Natural killer cell treated with Interleukin-12 subunit alpha and Interleukin-12 subunit beta and Interleukin-15 and Interleukin-18, amount 100 ng/mL, for 72 hours (primary cell): ENCODE results near the gene EBNA1BP2. TPM values are rescaled to one million over a fixed set of nuclear protein-coding genes. Genes with fewer than 3 reads are reported as not detected.
"Not testable (repeated sequence)": the region's sequence is repeated elsewhere in the genome, so short reads cannot be mapped to it uniquely, and the experiment has no call there.

Experiments
- ATAC-seq, 2 donors: fragments of 150-1000 bp; cut with Tn5 transposase in 1 of 2; sonication (Bioruptor Pico), chemical (Tn5 transposase) in 1 of 2; 2 replicates each; pipeline ENCODE4 v1.10.0; 2021
- DNase-seq: peaks from one replicate; pipeline ENCODE4 v3.0.0; 2022; ENCODE audit warnings: low spot score
- H3K27ac Mint-ChIP-seq, 2 donors: 1 replicate in 1 of 2; 2 replicates in 1 of 2; pipeline ENCODE4 v1.8.0; 2022; ENCODE audit warnings: mixed read lengths in 2 of 2, mild to moderate bottlenecking in 1 of 2, moderate library complexity in 1 of 2
- H3K27me3 Mint-ChIP-seq, 2 donors: 1 replicate in 1 of 2; 2 replicates in 1 of 2; pipeline ENCODE4 v1.8.0; 2022; ENCODE audit warnings: mixed read lengths in 2 of 2
- H3K36me3 Mint-ChIP-seq: one replicate; pipeline ENCODE4 v1.8.0; 2022; ENCODE audit warnings: mixed read lengths
- H3K4me1 Mint-ChIP-seq, 2 donors: 1 replicate in 1 of 2; 2 replicates in 1 of 2; pipeline ENCODE4 v1.8.0; 2022; ENCODE audit warnings: low read depth in 2 of 2, mixed read lengths in 2 of 2, mild to moderate bottlenecking in 1 of 2
- H3K4me3 Mint-ChIP-seq: one replicate; pipeline ENCODE4 v1.8.0; 2022; ENCODE audit warnings: mixed read lengths
- H3K9me3 Mint-ChIP-seq: 2 replicates; pipeline ENCODE4 v1.8.0; 2022; ENCODE audit warnings: mixed read lengths
- total RNA-seq, 2 donors: library from RNA; stranded (reverse); gene quantifications; one replicate each; pipeline ENCODE4 v1.2.3, GENCODE V29; 2022

The EBNA1BP2 gene
- total RNA-seq, 2 donors from 2014 or later: 76.4 to 152 TPM

DNA sequence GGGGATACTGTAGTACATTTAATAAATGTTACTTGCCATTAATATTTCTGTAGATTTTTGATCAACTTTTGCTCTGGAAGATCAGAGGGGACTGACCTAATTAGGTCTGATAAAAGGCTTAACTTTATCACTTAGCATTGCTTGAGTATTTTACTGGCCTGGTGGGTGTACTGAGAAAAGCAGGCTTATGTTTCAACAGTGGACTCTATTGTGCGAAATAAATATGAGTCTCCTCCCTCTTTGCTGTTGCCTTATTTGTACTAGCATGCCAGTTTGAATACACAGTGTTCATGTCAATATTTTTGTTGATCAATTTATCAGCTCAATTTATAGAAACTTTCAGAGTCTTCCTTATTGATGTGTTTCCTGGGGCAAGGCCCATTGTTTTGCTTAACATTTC is 49.1 kb downstream of the EBNA1BP2 start:
- no peak for ATAC-seq
- H3K4me1 Mint-ChIP-seq: no peaks in the 10 kb centered on the region
- no peak for DNase-seq
- H3K27ac Mint-ChIP-seq: no peak overlapping the region
- no peak overlapping the region for H3K4me3 Mint-ChIP-seq
- peaks cover 21 to 34% of the 10 kb centered on the region in 2 donors for H3K27me3 Mint-ChIP-seq
- no peaks in the 10 kb centered on the region for H3K36me3 Mint-ChIP-seq
- no peaks in the 10 kb centered on the region for H3K9me3 Mint-ChIP-seq

- Mint-ChIP-seq H3K36me3 (no peaks in the 10 kb centered on the region), H3K4me1 (no peaks in the 10 kb centered on the region), H3K9me3 (no peaks in the 10 kb centered on the region), H3K27me3 (peaks cover 13 to 20% of the 10 kb centered on the region in 2 donors), H3K27ac (no peak overlapping the region), H3K4me3 (no peak overlapping the region)
- DNase-seq (no peak), ATAC-seq (no peak)
Observed at GRCh38 chr1:43121256-43121900, 50.7 kb downstream of the EBNA1BP2 start.

DNA sequence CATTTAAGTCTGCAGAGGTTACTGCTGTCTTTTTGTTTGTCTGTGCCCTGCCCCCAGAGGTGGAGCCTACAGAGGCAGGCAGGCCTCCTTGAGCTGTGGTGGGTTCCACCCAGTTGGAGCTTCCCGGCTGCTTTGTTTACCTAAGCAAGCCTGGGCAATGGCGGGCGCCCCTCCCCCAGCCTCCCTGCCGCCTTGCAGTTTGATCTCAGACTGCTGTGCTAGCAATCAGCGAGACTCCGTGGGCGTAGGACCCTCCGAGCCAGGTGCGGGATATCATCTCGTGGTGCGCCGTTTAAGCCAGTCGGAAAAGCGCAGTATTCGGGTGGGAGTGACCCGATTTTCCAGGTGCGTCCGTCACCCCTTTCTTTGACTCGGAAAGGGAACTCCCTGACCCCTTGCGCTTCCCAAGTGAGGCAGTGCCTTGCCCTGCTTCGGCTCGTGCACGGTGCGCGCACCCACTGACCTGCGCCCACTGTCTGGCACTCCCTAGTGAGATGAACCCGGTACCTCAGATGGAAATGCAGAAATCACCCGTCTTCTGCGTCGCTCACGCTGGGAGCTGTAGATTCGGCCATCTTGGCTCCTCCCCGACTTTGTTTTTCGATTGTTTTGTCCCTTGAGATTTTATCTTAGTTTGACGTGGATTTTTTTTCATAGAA is 52.0 kb downstream of the EBNA1BP2 start:
- H3K27ac Mint-ChIP-seq: not testable (repeated sequence)

More for the DNA sequence above, 52.0 kb downstream of the EBNA1BP2 start:
- H3K4me3 Mint-ChIP-seq, DNase-seq, H3K36me3 Mint-ChIP-seq, ATAC-seq, H3K4me1 Mint-ChIP-seq, H3K9me3 Mint-ChIP-seq: not testable (repeated sequence)
- peaks cover 13 to 20% of the 10 kb centered on the region in 2 donors for H3K27me3 Mint-ChIP-seq

Other genes starting within 250 kb of the EBNA1BP2 start
- gene SLC2A1, start 213.4 kb downstream of the EBNA1BP2 start, total RNA-seq: 100 to 1,000 TPM; 105 to 131 TPM
- under 1 TPM in 1 of 2 donors, not detected in 1; 0.25 TPM for gene CFAP57, start within 50 bp of the EBNA1BP2 start, total RNA-seq
- not detected for gene TMEM125, start 97.7 kb upstream of the EBNA1BP2 start, total RNA-seq
- gene C1orf210, start 113.3 kb upstream of the EBNA1BP2 start, total RNA-seq: not detected
- 10 to 100 TPM in 1 of 2 donors, 1 to 10 TPM in 1; 9.6 to 11.4 TPM for gene TIE1, start 128.7 kb upstream of the EBNA1BP2 start, total RNA-seq
- not detected for gene MPL, start 165.5 kb upstream of the EBNA1BP2 start, total RNA-seq
- gene CDC20, start 186.7 kb upstream of the EBNA1BP2 start, total RNA-seq: 100 to 1,000 TPM in 1 of 2 donors, 10 to 100 TPM in 1; 98.7 to 152 TPM
- gene ELOVL1, start 195.7 kb upstream of the EBNA1BP2 start, total RNA-seq: 100 to 1,000 TPM; 101 to 108 TPM
- gene MED8, start 217.5 kb upstream of the EBNA1BP2 start, total RNA-seq: 10 to 100 TPM; 42.6 to 57.9 TPM
- gene SZT2, start 217.6 kb upstream of the EBNA1BP2 start, total RNA-seq: 100 to 1,000 TPM in 1 of 2 donors, 10 to 100 TPM in 1; 73.3 to 119 TPM